Measurements from ENCODE around the gene GALNT18.

DNA sequence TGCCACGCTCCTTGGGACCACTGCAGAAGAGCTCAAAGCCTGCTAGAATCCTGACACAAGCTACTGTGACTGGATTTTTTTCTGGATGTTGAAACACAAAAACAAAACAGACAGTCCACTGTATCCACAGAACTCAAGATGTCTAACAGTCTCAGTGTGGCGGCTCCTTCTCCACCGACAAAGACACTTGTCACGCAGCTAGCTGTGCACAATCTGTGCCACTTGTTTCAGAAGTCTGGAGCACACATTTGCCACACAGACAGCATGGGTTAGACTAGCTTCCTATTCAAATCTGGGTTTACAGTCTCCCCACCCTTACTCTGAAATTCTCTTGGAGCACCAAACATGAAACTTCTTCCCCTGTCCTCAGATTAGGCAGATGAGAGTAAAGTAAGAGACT lies 99.2 kb downstream of the GALNT18 start:
- TF ChIP-seq YY1 (IDR thresholded peaks at IDR 0.05; ENCODE audit: low read depth) = no peak
- TF ChIP-seq, protein P1, sequence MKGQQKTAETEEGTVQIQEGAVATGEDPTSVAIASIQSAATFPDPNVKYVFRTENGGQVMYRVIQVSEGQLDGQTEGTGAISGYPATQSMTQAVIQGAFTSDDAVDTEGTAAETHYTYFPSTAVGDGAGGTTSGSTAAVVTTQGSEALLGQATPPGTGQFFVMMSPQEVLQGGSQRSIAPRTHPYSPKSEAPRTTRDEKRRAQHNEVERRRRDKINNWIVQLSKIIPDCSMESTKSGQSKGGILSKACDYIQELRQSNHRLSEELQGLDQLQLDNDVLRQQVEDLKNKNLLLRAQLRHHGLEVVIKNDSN (IDR thresholded peaks at IDR 0.05) = no peak
- TF ChIP-seq TAF1 (IDR thresholded peaks at IDR 0.05; ENCODE audit: low read depth) = no peak
- TF ChIP-seq, protein P2, sequence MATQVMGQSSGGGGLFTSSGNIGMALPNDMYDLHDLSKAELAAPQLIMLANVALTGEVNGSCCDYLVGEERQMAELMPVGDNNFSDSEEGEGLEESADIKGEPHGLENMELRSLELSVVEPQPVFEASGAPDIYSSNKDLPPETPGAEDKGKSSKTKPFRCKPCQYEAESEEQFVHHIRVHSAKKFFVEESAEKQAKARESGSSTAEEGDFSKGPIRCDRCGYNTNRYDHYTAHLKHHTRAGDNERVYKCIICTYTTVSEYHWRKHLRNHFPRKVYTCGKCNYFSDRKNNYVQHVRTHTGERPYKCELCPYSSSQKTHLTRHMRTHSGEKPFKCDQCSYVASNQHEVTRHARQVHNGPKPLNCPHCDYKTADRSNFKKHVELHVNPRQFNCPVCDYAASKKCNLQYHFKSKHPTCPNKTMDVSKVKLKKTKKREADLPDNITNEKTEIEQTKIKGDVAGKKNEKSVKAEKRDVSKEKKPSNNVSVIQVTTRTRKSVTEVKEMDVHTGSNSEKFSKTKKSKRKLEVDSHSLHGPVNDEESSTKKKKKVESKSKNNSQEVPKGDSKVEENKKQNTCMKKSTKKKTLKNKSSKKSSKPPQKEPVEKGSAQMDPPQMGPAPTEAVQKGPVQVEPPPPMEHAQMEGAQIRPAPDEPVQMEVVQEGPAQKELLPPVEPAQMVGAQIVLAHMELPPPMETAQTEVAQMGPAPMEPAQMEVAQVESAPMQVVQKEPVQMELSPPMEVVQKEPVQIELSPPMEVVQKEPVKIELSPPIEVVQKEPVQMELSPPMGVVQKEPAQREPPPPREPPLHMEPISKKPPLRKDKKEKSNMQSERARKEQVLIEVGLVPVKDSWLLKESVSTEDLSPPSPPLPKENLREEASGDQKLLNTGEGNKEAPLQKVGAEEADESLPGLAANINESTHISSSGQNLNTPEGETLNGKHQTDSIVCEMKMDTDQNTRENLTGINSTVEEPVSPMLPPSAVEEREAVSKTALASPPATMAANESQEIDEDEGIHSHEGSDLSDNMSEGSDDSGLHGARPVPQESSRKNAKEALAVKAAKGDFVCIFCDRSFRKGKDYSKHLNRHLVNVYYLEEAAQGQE (IDR thresholded peaks at IDR 0.05; ENCODE audit: low read depth) = no peak
- no peak for TF ChIP-seq NFIC (IDR thresholded peaks at IDR 0.05)
- TF ChIP-seq EGR1 (IDR thresholded peaks at IDR 0.05) = no peak
- no peak for TF ChIP-seq CREB1 (IDR thresholded peaks at IDR 0.05; ENCODE audit: low read depth)
- TF ChIP-seq ZBTB7A (IDR thresholded peaks at IDR 0.05; ENCODE audit: low read depth) = no peak
- no peak for TF ChIP-seq RAD21 (IDR thresholded peaks at IDR 0.05; ENCODE audit: low read depth)
- TF ChIP-seq EP300 (IDR thresholded peaks at IDR 0.05; ENCODE audit: borderline replicate concordance) = no peak
- TF ChIP-seq, protein P3, sequence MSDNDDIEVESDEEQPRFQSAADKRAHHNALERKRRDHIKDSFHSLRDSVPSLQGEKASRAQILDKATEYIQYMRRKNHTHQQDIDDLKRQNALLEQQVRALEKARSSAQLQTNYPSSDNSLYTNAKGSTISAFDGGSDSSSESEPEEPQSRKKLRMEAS (IDR thresholded peaks at IDR 0.05) = no peak
- no peak for TF ChIP-seq TCF12 (IDR thresholded peaks at IDR 0.05; ENCODE audit: low read depth)
- TF ChIP-seq TEAD4 (IDR thresholded peaks at IDR 0.05) = no peak
- no peak for TF ChIP-seq FOXM1 (IDR thresholded peaks at IDR 0.05; ENCODE audit: borderline replicate concordance, low read depth)

Measured in Ishikawa (cell line).